ENCODE results near the gene MYH9. TPM values are rescaled to one million over a fixed set of nuclear protein-coding genes. Genes with fewer than 3 reads are reported as not detected.

Gene MYH9
- total RNA-seq, 1 donor from 2014 or later: 1,853 TPM

GRCh38 chr22:36328635-36329253, 59.0 kb downstream of the MYH9 start:
- TF ChIP-seq CTCF (IDR thresholded peaks at IDR 0.05): no peak
- Mint-ChIP-seq H3K27ac (ENCODE audit: unreplicated experiment) (peak overlapping the region; percentile 98), H3K27me3 (ENCODE audit: low read depth) (no peaks in the 10 kb centered on the region), H3K4me3 (ENCODE audit: unreplicated experiment) (peak overlapping the region; percentile 63), H3K36me3 (ENCODE audit: low read depth) (peaks cover 55% of the 10 kb centered on the region), H3K9me3 (ENCODE audit: low read depth) (no peaks in the 10 kb centered on the region), H3K4me1 (ENCODE audit: low read depth) (peaks cover 100% of the 10 kb centered on the region)
- no peak for DNase-seq (ENCODE audit: low spot score)

- H3K9me3 Mint-ChIP-seq (ENCODE audit: low read depth): no peaks in the 10 kb centered on the region
- H3K27me3 Mint-ChIP-seq (ENCODE audit: low read depth): no peaks in the 10 kb centered on the region
- DNase-seq (ENCODE audit: low spot score): no peak
- H3K36me3 Mint-ChIP-seq (ENCODE audit: low read depth): peaks cover 54% of the 10 kb centered on the region
- H3K27ac Mint-ChIP-seq (ENCODE audit: unreplicated experiment): peak overlapping the region; percentile 98
- H3K4me3 Mint-ChIP-seq (ENCODE audit: unreplicated experiment): peak overlapping the region; percentile 63
- TF ChIP-seq CTCF (IDR thresholded peaks at IDR 0.05): no peak
- peaks cover 99% of the 10 kb centered on the region for H3K4me1 Mint-ChIP-seq (ENCODE audit: low read depth)
Observed at GRCh38 chr22:36327922-36328551, 59.7 kb downstream of the MYH9 start.

DNA sequence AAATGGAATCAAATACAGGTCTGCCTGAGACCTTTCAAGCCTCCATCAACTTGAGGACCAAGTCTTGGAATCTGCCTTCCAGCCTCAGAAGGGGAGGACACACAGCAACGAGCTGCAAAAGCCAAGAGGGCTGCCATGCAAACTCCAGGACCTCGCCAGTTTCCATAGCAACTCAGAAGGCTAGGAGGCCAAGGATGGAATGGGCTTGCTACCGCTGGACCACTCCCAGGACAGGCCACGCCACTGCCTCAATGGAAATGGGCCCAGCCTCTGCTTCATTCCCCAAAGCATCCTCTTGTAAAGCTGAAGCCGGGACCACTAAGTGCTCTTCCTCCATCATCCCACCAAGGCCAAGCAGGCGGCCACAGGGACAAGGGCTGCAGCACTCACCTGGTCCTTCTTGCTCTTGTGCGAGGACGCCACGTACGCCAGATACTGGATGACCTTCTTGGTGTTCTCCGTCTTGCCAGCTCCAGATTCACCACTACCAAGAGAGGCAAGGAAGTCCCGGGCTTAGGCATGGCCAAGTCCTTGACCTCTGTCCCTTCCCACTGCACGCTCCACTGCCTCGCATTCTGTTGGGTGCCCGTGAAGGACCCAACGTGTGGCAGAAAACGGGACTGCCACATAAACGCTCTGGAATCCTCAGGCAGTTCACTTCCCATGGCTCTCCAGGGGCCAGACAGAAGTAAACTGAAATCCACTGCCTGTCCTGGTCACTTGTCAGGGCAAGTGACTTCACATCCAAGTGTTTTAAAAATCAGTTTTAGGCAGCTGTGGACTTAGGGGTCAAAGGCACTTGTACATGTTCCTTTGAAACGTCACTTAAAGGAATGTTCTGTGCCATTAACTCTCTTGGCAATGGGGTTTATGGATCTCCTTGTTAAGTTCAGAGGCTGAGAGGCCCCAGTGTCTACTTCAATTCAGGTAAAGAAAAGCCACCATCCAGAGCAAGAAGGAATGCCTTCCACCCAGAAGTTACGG, 61.3 kb downstream of the MYH9 start:
- TF ChIP-seq CTCF (IDR thresholded peaks at IDR 0.05): no peak
- peak overlapping the region; percentile 50 for H3K4me3 Mint-ChIP-seq (ENCODE audit: unreplicated experiment)
- H3K27ac Mint-ChIP-seq (ENCODE audit: unreplicated experiment): peak overlapping the region; percentile 98
- H3K4me1 Mint-ChIP-seq (ENCODE audit: low read depth): peaks cover 90% of the 10 kb centered on the region
- peaks cover 54% of the 10 kb centered on the region for H3K36me3 Mint-ChIP-seq (ENCODE audit: low read depth)
- H3K27me3 Mint-ChIP-seq (ENCODE audit: low read depth): no peaks in the 10 kb centered on the region
- no peaks in the 10 kb centered on the region for H3K9me3 Mint-ChIP-seq (ENCODE audit: low read depth)
- no peak for DNase-seq (ENCODE audit: low spot score)

DNA sequence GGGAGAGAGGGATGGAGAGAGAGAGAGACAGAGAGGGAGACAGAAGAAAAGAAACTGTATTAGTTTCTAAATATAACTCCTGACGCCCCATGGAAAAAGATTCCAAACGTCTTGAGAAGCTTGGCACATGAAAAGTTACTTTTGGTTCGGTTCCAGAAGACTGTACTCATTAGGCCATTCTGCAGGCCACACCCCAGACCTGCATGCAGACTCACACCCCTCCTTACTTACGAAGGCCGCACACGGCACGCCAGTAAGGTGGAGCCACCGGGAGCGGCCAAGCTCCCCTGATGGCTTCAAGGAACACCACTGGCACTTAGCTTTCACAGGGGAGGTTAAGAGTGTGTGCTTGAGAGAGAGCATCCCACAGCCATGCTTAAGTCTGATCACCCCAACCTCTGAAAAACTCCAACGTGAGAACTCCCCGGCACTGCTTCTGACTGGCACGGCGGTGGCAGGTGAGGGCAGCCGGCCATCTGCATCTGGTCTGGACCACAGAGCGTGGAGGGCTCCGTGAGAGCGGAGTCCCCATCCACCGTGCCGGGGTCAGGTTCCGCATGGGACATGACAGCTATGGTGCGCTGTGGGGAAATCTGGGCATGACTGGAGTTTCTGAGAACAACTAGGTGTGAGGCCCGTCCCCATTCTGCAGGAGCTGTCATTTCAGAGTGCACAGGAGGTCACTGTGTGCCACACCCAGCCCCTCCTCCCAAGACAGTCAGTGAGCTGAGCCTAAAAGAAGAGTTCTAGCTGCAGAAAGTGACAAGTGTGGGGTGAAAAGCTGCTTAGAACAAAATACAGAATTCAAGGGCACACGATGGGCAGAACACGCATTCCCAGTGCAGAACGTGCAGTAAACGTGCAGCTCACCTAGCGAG, 62.4 kb downstream of the MYH9 start:
- H3K4me3 Mint-ChIP-seq (ENCODE audit: unreplicated experiment): peak overlapping the region; percentile 37
- no peaks in the 10 kb centered on the region for H3K27me3 Mint-ChIP-seq (ENCODE audit: low read depth)
- H3K4me1 Mint-ChIP-seq (ENCODE audit: low read depth): peaks cover 84% of the 10 kb centered on the region
- peak overlapping the region; percentile 98 for H3K27ac Mint-ChIP-seq (ENCODE audit: unreplicated experiment)
- no peaks in the 10 kb centered on the region for H3K9me3 Mint-ChIP-seq (ENCODE audit: low read depth)
- DNase-seq (ENCODE audit: low spot score): no peak
- H3K36me3 Mint-ChIP-seq (ENCODE audit: low read depth): peaks cover 53% of the 10 kb centered on the region
- TF ChIP-seq CTCF (IDR thresholded peaks at IDR 0.05): no peak
